IMR-90 (cell line): ENCODE measurements around the gene WDR37. TPM values are rescaled to one million over a fixed set of nuclear protein-coding genes. Genes with fewer than 3 reads are reported as not detected.

Experiments used
- ATAC-seq: fragments of 200-7000 bp; cut with Tn5 transposase; 2 replicates; pipeline ENCODE4 v1.9.1; 2020; ENCODE audit warnings: low read depth, mild to moderate bottlenecking, moderate library complexity
- BruUV-seq: library from RNA; stranded (reverse); fragments of 400-500 nt; replicated peaks from 2 replicates; lab custom pipeline; 2021; lab: Mats Ljungman, UMichigan
- CTCF ChIA-PET: fragments of 300-600 bp; formaldehyde crosslinking; extraction: SDS; loops from one replicate; lab custom pipeline; 2021; ENCODE audit warnings: antibody characterized with exemption; lab: Yijun Ruan, JAX
- POLR2A ChIA-PET: fragments of 300-600 bp; sonication (Branson Sonifier 250); formaldehyde crosslinking; loops from one replicate; lab custom pipeline; 2022; ENCODE audit warnings: antibody characterized with exemption; ENCODE audit not compliant: unreplicated experiment; lab: Charles Lee
- DNase-seq: peaks from one replicate; pipeline ENCODE4 v3.0.0; 2013
- H2AFZ ChIP-seq: replicated peaks from 2 replicates; pipeline ENCODE3; 2013; ENCODE audit warnings: low read length, mild to moderate bottlenecking; ENCODE audit not compliant: poor library complexity
- H2AK5ac ChIP-seq: 2 replicates; pipeline ENCODE4 v1.6.1; 2013; ENCODE audit warnings: low read depth, low read length, inconsistent platforms
- H2AK9ac ChIP-seq: replicated peaks from 2 replicates; pipeline ENCODE3; 2013; ENCODE audit warnings: mild to moderate bottlenecking, low read depth, low read length, moderate library complexity; ENCODE audit not compliant: poor library complexity
- H2BK120ac ChIP-seq: 2 replicates; pipeline ENCODE4 v1.6.1; 2013; ENCODE audit warnings: low read depth, low read length, inconsistent platforms
- H2BK15ac ChIP-seq: 3 replicates; pipeline ENCODE4 v1.6.1; 2013; ENCODE audit warnings: low read depth, low read length, inconsistent platforms
- H2BK20ac ChIP-seq: 2 replicates; pipeline ENCODE4 v1.6.1; 2013; ENCODE audit warnings: low read depth, mild to moderate bottlenecking, inconsistent platforms, low read length, moderate library complexity
- H2BK5ac ChIP-seq: 2 replicates; pipeline ENCODE4 v1.6.1; 2013; ENCODE audit warnings: mild to moderate bottlenecking, low read depth, low read length, inconsistent platforms; ENCODE audit not compliant: poor library complexity, severe bottlenecking
- H3K14ac ChIP-seq: replicated peaks from 2 replicates; pipeline ENCODE4 v1.6.1; 2013; ENCODE audit warnings: low read depth, low read length, inconsistent platforms
- H3K18ac ChIP-seq: 2 replicates; pipeline ENCODE4 v1.6.1; 2013; ENCODE audit warnings: low read depth, low read length, control low read depth
- H3K23ac ChIP-seq: 2 replicates; pipeline ENCODE4 v1.6.1; 2013; ENCODE audit warnings: low read depth, low read length, inconsistent platforms
- H3K27ac ChIP-seq: 2 replicates; pipeline ENCODE4 v1.5.1; 2013; ENCODE audit warnings: mild to moderate bottlenecking, control low read depth, low read length; ENCODE audit not compliant: insufficient read depth
- H3K27me3 ChIP-seq: 2 replicates; pipeline ENCODE4 v1.6.1; 2013; ENCODE audit warnings: low read length; ENCODE audit not compliant: control insufficient read depth, insufficient read depth
- H3K36me3 ChIP-seq: 2 replicates; pipeline ENCODE4 v1.6.1; 2013; ENCODE audit warnings: low read length, mixed read lengths; ENCODE audit not compliant: control insufficient read depth, insufficient read depth
- H3K4ac ChIP-seq: 2 replicates; pipeline ENCODE4 v1.6.1; 2013; ENCODE audit warnings: low read depth, low read length, inconsistent platforms
- H3K4me1 ChIP-seq: 2 replicates; pipeline ENCODE4 v1.6.1; 2013; ENCODE audit warnings: low read length, mixed read lengths; ENCODE audit not compliant: control insufficient read depth, insufficient read depth
- H3K4me2 ChIP-seq: 2 replicates; pipeline ENCODE4 v1.6.1; 2013; ENCODE audit warnings: low read depth, mild to moderate bottlenecking, control low read depth, low read length, moderate library complexity
- H3K4me3 ChIP-seq: 2 replicates; pipeline ENCODE4 v1.5.1; 2013; ENCODE audit warnings: low read depth, mild to moderate bottlenecking, control low read depth, low read length, moderate library complexity; ENCODE audit not compliant: insufficient read depth
- H3K56ac ChIP-seq: 2 replicates; pipeline ENCODE4 v1.6.1; 2013; ENCODE audit warnings: low read length, inconsistent platforms; ENCODE audit not compliant: insufficient read depth; ENCODE audit errors: extremely low read depth
- H3K79me1 ChIP-seq, 2 experiments: 2 replicates each; pipeline ENCODE4 v1.6.1; 2013; ENCODE audit warnings: low read length in 2 of 2, inconsistent platforms in 1 of 2, low read depth in 1 of 2
- H3K9ac ChIP-seq: 2 replicates; pipeline ENCODE4 v1.6.1; 2013; ENCODE audit warnings: low read depth, low read length, control low read depth
- H3K9me1 ChIP-seq: 2 replicates; pipeline ENCODE4 v1.6.1; 2013; ENCODE audit warnings: low read length, inconsistent platforms; ENCODE audit not compliant: insufficient read depth
- H3K9me3 ChIP-seq: 2 replicates; pipeline ENCODE4 v1.6.1; 2013; ENCODE audit warnings: low read length; ENCODE audit not compliant: control insufficient read depth, insufficient read depth
- H4K20me1 ChIP-seq: 2 replicates; pipeline ENCODE4 v1.6.1; 2013; ENCODE audit warnings: low read length, inconsistent platforms; ENCODE audit not compliant: insufficient read depth
- H4K5ac ChIP-seq: 2 replicates; pipeline ENCODE4 v1.6.1; 2013; ENCODE audit warnings: mild to moderate bottlenecking, low read depth, low read length, control low read depth
- H4K8ac ChIP-seq, 2 experiments: 2 replicates each; pipeline ENCODE4 v1.6.1; 2013; ENCODE audit warnings: low read depth in 2 of 2, low read length in 2 of 2, control low read depth in 1 of 2, inconsistent platforms in 1 of 2
- H4K91ac ChIP-seq: 2 replicates; pipeline ENCODE4 v1.6.1; 2013; ENCODE audit warnings: low read depth, low read length, inconsistent platforms; ENCODE audit not compliant: insufficient read depth
- BHLHE40 ChIP-seq: fragments of 150-350 bp; IDR thresholded peaks from 2 replicates; pipeline ENCODE4 v1.6.1; 2016; ENCODE audit warnings: mild to moderate bottlenecking, low read depth, low read length
- CEBPB ChIP-seq: IDR thresholded peaks from 2 replicates; pipeline ENCODE4 v1.6.1; 2012; ENCODE audit warnings: low read depth, low read length, improper control_type of control experiment
- CHD1 ChIP-seq: IDR thresholded peaks from 2 replicates; pipeline ENCODE4 v1.6.1; 2012; ENCODE audit warnings: low read depth, low read length, improper control_type of control experiment
- ELK1 ChIP-seq: fragments of 150-350 bp; IDR thresholded peaks from 2 replicates; pipeline ENCODE4 v1.6.1; 2016; ENCODE audit warnings: low read depth, mild to moderate bottlenecking, low read length, moderate library complexity, borderline replicate concordance
- FOS ChIP-seq: fragments of 150-350 bp; IDR thresholded peaks from 2 replicates; pipeline ENCODE4 v1.6.1; 2016; ENCODE audit warnings: low read depth, low read length
- MAFK ChIP-seq: IDR thresholded peaks from 2 replicates; pipeline ENCODE4 v1.6.1; 2012; ENCODE audit warnings: low read depth, low read length, improper control_type of control experiment
- MAZ ChIP-seq: IDR thresholded peaks from 2 replicates; pipeline ENCODE4 v1.6.1; 2012; ENCODE audit warnings: low read depth, mild to moderate bottlenecking, low read length, improper control_type of control experiment, moderate library complexity, borderline replicate concordance
- NFE2L2 ChIP-seq: fragments of 150-350 bp; IDR thresholded peaks from 2 replicates; pipeline ENCODE4 v1.6.1; 2016; ENCODE audit warnings: low read depth, mild to moderate bottlenecking, low read length
- POLR2A ChIP-seq: IDR thresholded peaks from 2 replicates; pipeline ENCODE4 v1.6.1; 2012; ENCODE audit warnings: mild to moderate bottlenecking, low read depth, low read length
- RCOR1 ChIP-seq: IDR thresholded peaks from 2 replicates; pipeline ENCODE4 v1.6.1; 2012; ENCODE audit warnings: mild to moderate bottlenecking, low read length, improper control_type of control experiment; ENCODE audit not compliant: insufficient replicate concordance
- RFX5 ChIP-seq: IDR thresholded peaks from 2 replicates; pipeline ENCODE4 v1.8.0; 2012; ENCODE audit warnings: low read depth, mild to moderate bottlenecking, low read length, moderate library complexity
- SMC3 ChIP-seq: fragments of 150-350 bp; IDR thresholded peaks from 2 replicates; pipeline ENCODE4 v1.6.1; 2016; ENCODE audit warnings: low read depth, mild to moderate bottlenecking, antibody characterized with exemption, low read length, moderate library complexity
- WGBS, 2 experiments: methylation state at CpG; one replicate each; pipeline versions ENCODE4 v1.1.5 to v1.1.7; 2013; ENCODE audit warnings: missing lambda C conversion rate in 2 of 2; ENCODE audit not compliant: insufficient read length in 1 of 2; ENCODE audit errors: extremely low coverage in 2 of 2; 5-methylcytosine and 5-hydroxymethylcytosine counted together
- dilution Hi-C: fragments of 300-500 bp; cut with HindIII; formaldehyde crosslinking; loops from one replicate; pipeline ENCODE4 v1.14.3; 2018; ENCODE audit warnings: low sequenced_read_pairs; ENCODE audit not compliant: unreplicated experiment
- in situ Hi-C: fragments of 300-500 bp; cut with MboI; formaldehyde crosslinking; loops from 3 replicates; pipeline ENCODE4 v1.14.3; 2019; ENCODE audit warnings: low sequenced_read_pairs, inconsistent platforms, mixed read lengths
- intact Hi-C: fragments of 100-400 bp; cut with micrococcal nuclease; formaldehyde crosslinking; loops from 2 replicates; pipeline ENCODE4 v1.10.0; 2022
- polyA plus RNA-seq, 3 experiments: library from polyadenylated mRNA; depleted of rRNA; stranded (reverse); fragments of >200 nt; gene quantifications; 2 replicates each; pipeline ENCODE4 v1.2.3, GENCODE V29; 2012; ENCODE audit warnings: low replicate concordance in 1 of 3
- total RNA-seq: library from RNA; depleted of rRNA; stranded (reverse); fragments of >200 nt; gene quantifications from 2 replicates; pipeline ENCODE4 v1.2.3, GENCODE V29; 2012
- TF ChIP-seq, protein P1 (sequence below): fragments of 150-350 bp; IDR thresholded peaks from 2 replicates; pipeline ENCODE4 v1.6.1; 2017; ENCODE audit warnings: mild to moderate bottlenecking, antibody characterized with exemption, low read length, low read depth

Gene WDR37
- total and polyA plus RNA-seq, 2 of the 4 experiments (the other 2 are of a cell fraction): 12.7 to 14.5 TPM

GRCh38 chr10:1157615-1157933 lies 101.4 kb downstream of the WDR37 start:
- Histone ChIP-seq H3K14ac (no peak overlapping the region), H3K9me3 (no peaks in the 10 kb centered on the region), H3K4me2 (no peak overlapping the region), H3K4me1 (no peaks in the 10 kb centered on the region), H2BK15ac (no peak overlapping the region), H3K36me3 (no peaks in the 10 kb centered on the region), H2AK5ac (no peak overlapping the region), H3K18ac (no peak overlapping the region), H3K56ac (no peak overlapping the region), H4K91ac (no peak overlapping the region), H4K5ac (no peak overlapping the region), H3K4ac (no peak overlapping the region), H4K20me1 (no peaks in the 10 kb centered on the region), H3K9me1 (no peaks in the 10 kb centered on the region), H3K27me3 (peaks cover 5% of the 10 kb centered on the region; the same call in 1 of the 2 replicates), H4K8ac (no peak overlapping the region), H3K79me1 (no peaks in the 10 kb centered on the region), H2AK9ac (no peak overlapping the region), H3K23ac (no peak overlapping the region), H2AFZ (no peak overlapping the region), H2BK20ac (no peak overlapping the region), H3K4me3 (no peak overlapping the region), H3K27ac (no peak overlapping the region), H2BK120ac (no peak overlapping the region), H2BK5ac (no peak overlapping the region), H3K9ac (no peak overlapping the region)
- intact Hi-C loops: no loop called here
- POLR2A ChIA-PET: no interaction called here
- dilution Hi-C loops: no loop called here
- WGBS, 2 experiments: 80% methylated on average over 1 of the region's 4 CpGs; no CpG with 5 or more reads in 1 of the 2 experiments
- CTCF ChIA-PET: no interaction called here
- BruUV-seq: no TSS peak
- in situ Hi-C loops: no loop called here
- TF ChIP-seq NFE2L2 (no peak), POLR2A (no peak), SMC3 (no peak), ELK1 (no peak), RCOR1 (no peak), FOS (no peak), CHD1 (no peak), RFX5 (no peak), MAFK (no peak), BHLHE40 (no peak), CEBPB (no peak), MAZ (no peak)
- TF ChIP-seq, protein P1, sequence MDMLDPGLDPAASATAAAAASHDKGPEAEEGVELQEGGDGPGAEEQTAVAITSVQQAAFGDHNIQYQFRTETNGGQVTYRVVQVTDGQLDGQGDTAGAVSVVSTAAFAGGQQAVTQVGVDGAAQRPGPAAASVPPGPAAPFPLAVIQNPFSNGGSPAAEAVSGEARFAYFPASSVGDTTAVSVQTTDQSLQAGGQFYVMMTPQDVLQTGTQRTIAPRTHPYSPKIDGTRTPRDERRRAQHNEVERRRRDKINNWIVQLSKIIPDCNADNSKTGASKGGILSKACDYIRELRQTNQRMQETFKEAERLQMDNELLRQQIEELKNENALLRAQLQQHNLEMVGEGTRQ: no peak
- no peak for ATAC-seq
- DNase-seq: no peak
